OCI-LY7 (cell line): ENCODE data around the gene KIF5A.

Experiments
- CTCF ChIP-seq: fragments of 200-600 bp; sonication (generic); conservative IDR thresholded peaks from 2 replicates; pipeline ENCODE4 v1.5.1; 2014; ENCODE audit warnings: mild to moderate bottlenecking, antibody characterized with exemption, low read length, moderate library complexity, mixed read lengths
- EZH2phosphoT487 ChIP-seq: fragments of 200-600 bp; sonication (generic); IDR thresholded peaks from 2 replicates; pipeline ENCODE4 v1.6.1; 2018; ENCODE audit warnings: low read depth, borderline replicate concordance, mild to moderate bottlenecking, mixed run types, antibody characterized with exemption, low read length, moderate library complexity, mixed read lengths

GRCh38 chr12:57577981-57578758, 28.3 kb downstream of the KIF5A start:
- TF ChIP-seq CTCF (no peak), EZH2phosphoT487 (no peak)
